H9 (cell line): ENCODE measurements around the gene TTC19. TPM values are rescaled to one million over a fixed set of nuclear protein-coding genes. Genes with fewer than 3 reads are reported as not detected.

ENCODE experiments used
- DNase-seq: peaks from one replicate; pipeline ENCODE4 v3.0.0-alpha.2; 2017
- H2AFZ ChIP-seq: one replicate; pipeline ENCODE4 v1.6.1; 2013; ENCODE audit warnings: mild to moderate bottlenecking, low read length, control low read depth, moderate library complexity
- H2AK5ac ChIP-seq: 2 replicates; pipeline ENCODE4 v1.6.1; 2013; ENCODE audit warnings: low read length, control low read depth, mixed read lengths; ENCODE audit not compliant: insufficient read length
- H2BK120ac ChIP-seq: one replicate; pipeline ENCODE4 v1.6.1; 2013; ENCODE audit warnings: low read depth, mild to moderate bottlenecking, low read length, control low read depth, inconsistent platforms; ENCODE audit not compliant: poor library complexity, severe bottlenecking
- H2BK12ac ChIP-seq: 2 replicates; pipeline ENCODE4 v1.6.1; 2013; ENCODE audit warnings: low read length, control low read depth, mixed read lengths, low read depth; ENCODE audit not compliant: insufficient read length
- H2BK15ac ChIP-seq: 2 replicates; pipeline ENCODE4 v1.6.1; 2013; ENCODE audit warnings: low read depth, low read length, control low read depth
- H2BK20ac ChIP-seq: one replicate; pipeline ENCODE4 v1.6.1; 2013; ENCODE audit warnings: low read depth, mild to moderate bottlenecking, low read length, control low read depth, inconsistent platforms; ENCODE audit not compliant: poor library complexity, severe bottlenecking
- H2BK5ac ChIP-seq: 2 replicates; pipeline ENCODE4 v1.6.1; 2013; ENCODE audit warnings: low read length, control low read depth, mixed read lengths; ENCODE audit not compliant: insufficient read length
- H3K14ac ChIP-seq: 2 replicates; pipeline ENCODE4 v1.6.1; 2013; ENCODE audit warnings: low read length, control low read depth; ENCODE audit not compliant: insufficient read depth
- H3K18ac ChIP-seq: 2 replicates; pipeline ENCODE4 v1.6.1; 2013; ENCODE audit warnings: low read depth, mild to moderate bottlenecking, mixed read lengths, low read length, control low read depth; ENCODE audit not compliant: insufficient read length
- H3K23ac ChIP-seq: 2 replicates; pipeline ENCODE4 v1.6.1; 2013; ENCODE audit warnings: low read length, control low read depth, mixed read lengths, low read depth; ENCODE audit not compliant: insufficient read length
- H3K23me2 ChIP-seq: 2 replicates; pipeline ENCODE4 v1.6.1; 2013; ENCODE audit warnings: low read depth, mild to moderate bottlenecking, mixed read lengths, low read length, control low read depth; ENCODE audit not compliant: insufficient read length, poor library complexity, severe bottlenecking
- H3K27ac ChIP-seq: 2 replicates; pipeline ENCODE4 v1.5.1; 2013; ENCODE audit warnings: low read length, control low read depth, mixed read lengths, low read depth; ENCODE audit not compliant: insufficient read length
- H3K27me3 ChIP-seq: 2 replicates; pipeline ENCODE4 v1.6.1; 2013; ENCODE audit warnings: low read length, control low read depth, inconsistent platforms; ENCODE audit not compliant: insufficient read depth
- H3K4ac ChIP-seq: 2 replicates; pipeline ENCODE4 v1.6.1; 2013; ENCODE audit warnings: low read depth, mild to moderate bottlenecking, control low read depth, inconsistent platforms, low read length, moderate library complexity
- H3K4me1 ChIP-seq: 2 replicates; pipeline ENCODE4 v1.6.1; 2013; ENCODE audit warnings: low read length, control low read depth, inconsistent platforms; ENCODE audit not compliant: insufficient read depth
- H3K4me2 ChIP-seq: 2 replicates; pipeline ENCODE4 v1.6.1; 2013; ENCODE audit warnings: low read length, control low read depth, mixed read lengths; ENCODE audit not compliant: insufficient read length, insufficient read depth
- H3K56ac ChIP-seq: 2 replicates; pipeline ENCODE4 v1.6.1; 2013; ENCODE audit warnings: low read depth, mild to moderate bottlenecking, mixed read lengths, low read length, control low read depth; ENCODE audit not compliant: insufficient read length
- H3K79me1 ChIP-seq: 2 replicates; pipeline ENCODE4 v1.6.1; 2013; ENCODE audit warnings: low read depth, mild to moderate bottlenecking, moderate library complexity, low read length, control low read depth, inconsistent platforms; ENCODE audit not compliant: insufficient read depth, poor library complexity, severe bottlenecking
- H3K79me2 ChIP-seq: 2 replicates; pipeline ENCODE4 v1.6.1; 2013; ENCODE audit warnings: low read length, control low read depth, inconsistent platforms; ENCODE audit not compliant: insufficient read depth
- H3K9ac ChIP-seq: 2 replicates; pipeline ENCODE4 v1.6.1; 2013; ENCODE audit warnings: low read length, control low read depth, mixed read lengths; ENCODE audit not compliant: insufficient read length; ENCODE audit errors: extremely low read depth
- H3K9me3 ChIP-seq: one replicate; pipeline ENCODE4 v1.6.1; 2013; ENCODE audit warnings: low read depth, low read length, inconsistent platforms; ENCODE audit not compliant: control insufficient read depth
- H3T11ph ChIP-seq: one replicate; pipeline ENCODE4 v1.6.1; 2013; ENCODE audit warnings: mild to moderate bottlenecking, low read length, control low read depth, inconsistent platforms
- H4K20me1 ChIP-seq: one replicate; pipeline ENCODE4 v1.6.1; 2013; ENCODE audit not compliant: control insufficient read depth, insufficient read length, insufficient read depth
- H4K5ac ChIP-seq: 2 replicates; pipeline ENCODE4 v1.6.1; 2013; ENCODE audit warnings: low read depth, mild to moderate bottlenecking, mixed read lengths, low read length, control low read depth; ENCODE audit not compliant: insufficient read length
- H4K8ac ChIP-seq: replicated peaks from 2 replicates; pipeline ENCODE4 v1.6.1; 2013; ENCODE audit warnings: low read length, control low read depth, mixed read lengths, low read depth; ENCODE audit not compliant: insufficient read length
- H4K91ac ChIP-seq: 2 replicates; pipeline ENCODE4 v1.6.1; 2013; ENCODE audit warnings: low read depth, mild to moderate bottlenecking, moderate library complexity, mixed read lengths, low read length, control low read depth; ENCODE audit not compliant: insufficient read length
- H3K27ac Mint-ChIP-seq, 3 experiments: 2 replicates in 2 of 3; 3 replicates in 1 of 3; pipeline ENCODE4 v1.8.0; 2020 to 2021; ENCODE audit warnings: mixed read lengths in 3 of 3, mild to moderate bottlenecking in 1 of 3, moderate library complexity in 1 of 3
- H3K27me3 Mint-ChIP-seq: 2 replicates; pipeline ENCODE4 v1.8.0; 2021; ENCODE audit warnings: low read depth, mild to moderate bottlenecking, moderate library complexity, mixed read lengths
- H3K36me3 Mint-ChIP-seq, 3 experiments: 2 replicates in 2 of 3; 3 replicates in 1 of 3; pipeline ENCODE4 v1.8.0; 2020 to 2021; ENCODE audit warnings: low read depth in 3 of 3, mixed read lengths in 3 of 3; ENCODE audit not compliant: insufficient read depth in 1 of 3
- H3K4me1 Mint-ChIP-seq, 2 experiments: 2 replicates each; pipeline ENCODE4 v1.8.0; 2020; ENCODE audit warnings: mixed read lengths in 2 of 2
- H3K4me3 Mint-ChIP-seq, 2 experiments: 2 replicates in 1 of 2; 3 replicates in 1 of 2; pipeline ENCODE4 v1.8.0; 2020 to 2021; ENCODE audit warnings: mild to moderate bottlenecking in 2 of 2, mixed read lengths in 2 of 2, moderate library complexity in 1 of 2
- H3K9me3 Mint-ChIP-seq, 2 experiments: 2 replicates in 1 of 2; 3 replicates in 1 of 2; pipeline ENCODE4 v1.8.0; 2020; ENCODE audit warnings: mild to moderate bottlenecking in 2 of 2, mixed read lengths in 2 of 2, moderate library complexity in 1 of 2
- CTCF ChIP-seq: fragments of 200-600 bp; sonication (generic); conservative IDR thresholded peaks from 3 replicates; pipeline ENCODE4 v1.8.0; 2021; ENCODE audit warnings: antibody characterized with exemption, mild to moderate bottlenecking
- WGBS: extraction: QIAGEN DNeasy Blood & Tissue Kit; methylation state at CpG from one replicate; pipeline ENCODE4 v1.1.7; 2013; ENCODE audit warnings: missing lambda C conversion rate, low lambda C conversion rate, mixed read lengths; ENCODE audit not compliant: insufficient read length; ENCODE audit errors: extremely low coverage; 5-methylcytosine and 5-hydroxymethylcytosine counted together
- total RNA-seq: library from RNA; stranded (reverse); gene quantifications from 2 replicates; pipeline ENCODE4 v1.2.1, GENCODE V29; 2021

The TTC19 gene
- total RNA-seq, 1 experiment from 2014 or later, result 64.3 TPM

GRCh38 chr17:15963670-15964110, 35.9 kb upstream of the TTC19 start:
- Histone ChIP-seq H4K20me1 (no peaks in the 10 kb centered on the region), H2AFZ (no peak overlapping the region), H2BK15ac (no peak overlapping the region), H4K5ac (no peak overlapping the region), H3K18ac (no peak overlapping the region), H3K23ac (no peak overlapping the region), H3K27me3 (no peaks in the 10 kb centered on the region; the same call in 1 of the 2 replicates), H3K4me1 (peaks cover 10% of the 10 kb centered on the region), H2BK20ac (no peak overlapping the region), H3T11ph (no peak overlapping the region), H3K79me2 (no peaks in the 10 kb centered on the region; the same call in 1 of the 2 replicates), H2BK5ac (no peak overlapping the region), H3K56ac (no peak overlapping the region), H4K8ac (no peak overlapping the region), H2AK5ac (no peak overlapping the region), H3K27ac (no peak overlapping the region), H3K9ac (no peak overlapping the region), H3K9me3 (no peaks in the 10 kb centered on the region), H3K79me1 (no peaks in the 10 kb centered on the region), H3K23me2 (peaks cover 3% of the 10 kb centered on the region), H3K14ac (no peak overlapping the region; the same call in 1 of the 2 replicates), H4K91ac (no peak overlapping the region), H2BK12ac (no peak overlapping the region), H2BK120ac (no peak overlapping the region), H3K4ac (no peak overlapping the region), H3K4me2 (no peak overlapping the region)
- no peak for DNase-seq
- no CpG with 5 or more reads among the region's 4 CpGs for WGBS
- Mint-ChIP-seq H3K27ac (peak overlapping the region in 1 of 3 experiments; percentile 85; a peak in 1 of 7 replicates), H3K4me1 (peaks cover 38 to 39% of the 10 kb centered on the region in 2 experiments), H3K36me3 (peaks cover 0 to 2% (median 0%) of the 10 kb centered on the region in 3 experiments; a peak in 2 of 7 replicates), H3K9me3 (no peaks in the 10 kb centered on the region), H3K4me3 (no peak overlapping the region), H3K27me3 (peaks cover 6% of the 10 kb centered on the region)
- no peak for TF ChIP-seq CTCF
